ENCODE results near the gene MYO15B.

Gene MYO15B

DNA sequence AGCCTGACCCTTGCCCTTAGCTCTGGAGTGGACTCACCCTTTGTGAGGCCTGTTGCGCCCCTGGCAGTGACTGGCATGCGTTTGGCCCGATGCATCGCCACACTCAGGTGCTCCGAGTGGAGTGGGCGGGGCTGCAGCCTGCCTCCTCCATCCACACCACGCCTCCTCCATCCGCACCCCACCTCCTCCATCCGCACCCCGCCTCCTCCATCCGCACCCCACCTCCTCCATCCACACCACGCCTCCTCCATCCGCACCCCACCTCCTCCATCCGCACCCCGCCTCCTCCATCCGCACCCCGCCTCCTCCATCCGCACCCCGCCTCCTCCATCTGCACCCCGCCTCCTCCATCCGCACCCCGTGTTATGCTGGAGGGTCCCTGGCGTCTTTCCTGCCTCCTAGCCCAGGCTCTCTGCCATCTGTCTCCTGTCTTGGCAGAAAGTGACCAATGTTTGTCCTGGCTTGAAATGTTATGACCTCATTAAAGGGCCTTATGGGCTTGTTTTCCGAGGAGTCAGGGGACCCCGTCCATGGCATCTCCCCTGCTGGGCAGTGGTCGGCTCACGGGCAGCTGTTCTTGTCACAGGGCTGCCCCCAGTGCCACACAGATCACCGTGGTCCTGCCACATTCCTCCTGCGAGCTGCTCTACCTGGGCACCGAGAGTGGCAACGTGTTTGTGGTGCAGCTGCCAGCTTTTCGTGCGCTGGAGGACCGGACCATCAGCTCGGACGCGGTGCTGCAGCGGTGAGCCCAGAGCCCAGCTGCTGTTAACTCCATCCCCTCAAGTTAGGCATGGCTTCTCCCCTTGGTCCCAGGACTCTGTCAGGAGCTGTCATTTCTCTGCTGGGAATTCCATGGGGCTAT is 28.7 kb upstream of the MYO15B start:
- no peak for DNase-seq

- DNase-seq: no peak
Measured at GRCh38 chr17:75559958-75560533, 27.6 kb upstream of the MYO15B start.

- DNase-seq: no peak
Measured at GRCh38 chr17:75561927-75562603, 25.5 kb upstream of the MYO15B start.

GRCh38 chr17:75563063-75563758 is 24.4 kb upstream of the MYO15B start:
- no peak for DNase-seq

DNA sequence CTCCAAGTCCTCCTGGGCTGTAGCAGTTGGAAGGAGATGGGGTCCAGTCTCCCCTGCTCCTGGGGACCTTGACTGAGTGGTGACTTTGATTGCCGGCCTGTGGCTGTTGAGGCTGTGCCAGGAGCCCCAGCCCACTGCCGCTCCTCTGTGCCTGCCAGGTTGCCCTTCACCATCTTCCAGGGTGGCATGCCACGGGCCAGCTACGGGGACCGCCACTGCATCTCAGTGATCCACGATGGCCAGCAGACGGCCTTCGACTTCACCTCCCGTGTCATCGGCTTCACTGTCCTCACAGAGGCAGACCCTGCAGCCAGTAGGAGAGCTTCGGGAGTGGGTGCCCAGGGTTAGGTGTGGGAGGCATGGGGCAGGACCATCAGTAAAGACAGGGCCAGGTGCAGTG is 23.4 kb upstream of the MYO15B start:
- DNase-seq: no peak

- DNase-seq: no peak
Measured at GRCh38 chr17:75565066-75565465, 22.5 kb upstream of the MYO15B start.

- DNase-seq: no peak
Measured at GRCh38 chr17:75565618-75566017, 22.0 kb upstream of the MYO15B start.

DNA sequence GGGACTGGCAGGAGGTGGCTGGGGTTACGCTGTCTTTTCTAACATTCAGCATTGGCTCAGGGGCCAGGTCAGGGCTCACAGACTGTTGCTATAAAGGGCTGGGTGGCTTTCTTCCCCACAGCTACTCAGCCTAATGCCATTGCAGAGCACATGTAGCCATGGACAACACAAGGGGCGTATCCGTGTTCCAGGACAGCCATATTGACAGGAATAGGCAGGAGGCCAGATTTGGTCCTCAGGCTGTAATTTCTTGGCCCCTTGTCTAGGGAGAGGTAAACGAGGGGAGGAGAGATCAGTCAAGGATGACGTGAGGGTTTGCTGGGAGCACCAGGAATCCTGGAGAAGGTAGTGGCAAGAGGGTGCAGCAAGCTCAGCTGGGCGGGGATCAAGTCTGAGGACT is 21.2 kb upstream of the MYO15B start:
- no peak for DNase-seq

GRCh38 chr17:75566834-75567233 is 20.8 kb upstream of the MYO15B start:
- no peak for DNase-seq

- DNase-seq: no peak
Measured at GRCh38 chr17:75568412-75569255, 19.0 kb upstream of the MYO15B start.

DNA sequence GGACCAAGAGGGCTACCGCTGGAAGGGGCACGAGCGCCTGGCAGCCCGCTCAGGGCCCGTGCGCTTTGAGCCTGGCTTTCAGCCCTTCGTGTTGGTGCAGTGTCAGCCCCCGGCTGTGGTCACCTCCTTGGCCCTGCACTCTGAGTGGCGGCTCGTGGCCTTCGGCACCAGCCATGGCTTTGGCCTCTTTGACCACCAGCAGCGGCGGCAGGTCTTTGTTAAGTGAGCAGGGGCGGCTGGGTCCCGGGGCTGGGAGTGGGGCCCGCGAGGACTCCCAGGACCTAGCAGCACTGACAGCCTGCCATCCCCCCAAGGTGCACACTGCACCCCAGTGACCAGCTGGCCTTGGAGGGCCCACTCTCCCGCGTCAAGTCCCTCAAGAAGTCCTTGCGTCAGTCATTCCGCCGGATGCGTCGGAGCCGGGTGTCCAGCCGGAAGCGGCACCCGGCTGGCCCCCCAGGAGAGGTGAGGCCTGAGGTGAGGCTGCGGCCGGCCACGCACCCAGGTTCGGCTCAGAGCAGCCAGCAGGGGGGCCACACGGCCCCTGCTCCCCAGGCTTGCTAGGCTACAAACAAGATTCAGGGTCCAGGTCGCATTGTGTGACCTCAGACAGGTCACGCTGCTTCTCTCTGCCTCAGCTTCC is 17.4 kb upstream of the MYO15B start:
- no peak for DNase-seq

- DNase-seq: no peak
Measured at GRCh38 chr17:75570772-75571171, 16.8 kb upstream of the MYO15B start.

DNA sequence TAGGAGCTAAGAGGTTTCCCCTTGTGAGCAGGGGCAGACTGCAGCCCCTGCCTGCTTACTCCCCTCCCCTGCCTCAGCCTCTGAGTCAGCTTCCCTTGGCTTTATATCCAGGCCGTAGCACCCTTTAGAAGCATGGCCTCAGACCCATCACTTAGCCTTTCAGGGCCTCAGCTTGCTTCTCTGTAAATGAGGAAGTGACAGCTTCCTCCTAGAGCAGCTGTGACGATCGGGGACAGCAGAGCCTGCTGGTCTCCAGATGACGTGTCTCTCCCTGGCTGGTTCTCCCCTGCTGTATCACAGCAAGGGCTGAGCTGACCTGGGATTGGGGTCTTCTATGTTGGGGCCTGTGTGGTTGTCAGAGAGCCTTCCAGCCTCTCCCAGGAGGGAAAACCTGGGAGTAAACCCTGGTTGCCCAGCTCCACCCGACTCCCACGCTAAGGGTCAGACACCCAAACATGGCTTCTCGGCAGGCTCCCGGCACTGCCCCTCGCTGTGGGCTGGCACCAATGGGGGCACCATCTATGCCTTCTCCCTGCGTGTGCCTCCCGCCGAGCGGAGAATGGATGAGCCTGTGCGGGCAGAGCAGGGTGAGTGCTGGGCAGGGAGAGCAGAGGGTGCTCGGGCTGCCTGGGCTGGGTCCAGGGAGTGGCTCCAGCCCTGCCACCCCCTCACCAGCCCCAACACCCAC is 16.3 kb upstream of the MYO15B start:
- DNase-seq: peak; percentile 82 to 89

- DNase-seq: no peak
Measured at GRCh38 chr17:75571885-75572215, 15.8 kb upstream of the MYO15B start.

- DNase-seq: no peak
Measured at GRCh38 chr17:75572713-75573539, 14.7 kb upstream of the MYO15B start.

DNA sequence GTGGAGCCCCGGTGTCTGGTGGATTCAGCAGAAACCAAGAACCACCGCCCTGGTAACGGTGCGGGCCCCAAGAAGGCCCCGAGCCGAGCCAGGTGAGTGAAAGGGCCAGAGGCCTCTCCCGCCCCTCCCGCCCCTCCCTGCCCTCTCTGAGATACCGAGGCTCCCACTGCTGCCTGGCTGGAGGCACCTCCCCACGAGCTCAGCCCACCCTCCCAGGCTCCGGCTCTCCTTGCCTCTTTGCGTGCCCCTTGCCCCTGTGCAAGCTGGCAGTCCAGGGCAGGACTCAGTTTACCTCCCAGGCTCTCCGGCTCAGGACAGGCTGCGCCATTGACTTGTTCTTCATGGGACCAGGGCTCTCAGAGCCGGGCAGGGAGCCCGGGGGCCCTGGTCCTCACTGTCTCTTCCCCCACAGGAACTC is 14.1 kb upstream of the MYO15B start:
- no peak for DNase-seq

DNA sequence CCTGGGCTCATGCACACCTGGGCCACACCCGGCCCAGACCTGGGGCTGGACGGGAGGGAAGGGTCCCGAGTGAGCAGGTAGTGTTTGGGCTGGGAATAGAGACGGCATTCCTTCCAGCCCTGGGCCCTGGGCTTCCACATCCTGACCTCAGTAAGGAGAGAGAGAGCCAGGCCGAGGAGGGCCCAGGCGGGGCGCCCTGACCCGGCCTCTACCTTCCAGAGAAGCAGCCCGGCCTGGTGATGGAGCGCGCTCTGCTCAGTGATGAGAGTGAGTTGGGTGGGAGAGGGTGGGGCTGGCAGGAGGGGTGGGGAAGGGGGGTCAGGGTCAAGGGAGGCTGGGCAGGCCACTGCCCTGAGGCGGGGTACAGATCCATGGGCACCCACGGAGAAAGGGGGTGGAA is 13.6 kb upstream of the MYO15B start:
- DNase-seq: no peak

GRCh38 chr17:75574404-75575036 is 13.1 kb upstream of the MYO15B start:
- peak in 1 of 2 donors; percentile 46 for DNase-seq

GRCh38 chr17:75575197-75575596 is 12.4 kb upstream of the MYO15B start:
- no peak for DNase-seq

DNA sequence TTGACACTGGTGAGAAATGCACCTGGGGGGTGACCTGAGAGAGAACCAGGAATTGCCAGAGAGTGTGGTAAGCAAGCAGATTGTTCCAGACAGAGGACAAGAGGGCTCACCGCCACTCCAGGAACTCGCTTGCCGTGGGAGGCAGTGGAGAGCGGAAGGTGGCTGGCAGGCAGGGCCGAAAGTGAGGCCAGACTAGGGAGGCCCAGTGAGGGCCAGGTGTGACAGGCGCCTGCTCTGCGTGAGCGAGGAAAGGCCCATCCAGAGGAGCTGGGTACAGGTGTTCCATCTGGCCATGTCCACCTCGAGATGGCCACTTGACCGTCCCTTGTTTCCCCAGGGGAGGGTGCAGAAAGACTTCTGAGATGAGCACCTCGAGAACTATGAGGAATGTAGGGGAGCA is 11.9 kb upstream of the MYO15B start:
- no peak for DNase-seq

Data from inflammatory macrophage treated with lipopolysaccharide for 1 hour (primary cell).